Right lobe of liver (tissue), 6 donors: Measurements from ENCODE around the gene ZNF771. TPM values are rescaled to one million over a fixed set of nuclear protein-coding genes. Genes with fewer than 3 reads are reported as not detected.

Source experiments
- ATAC-seq, 4 donors: fragments of 200-7000 bp; cut with Tn5 transposase; one replicate each; pipeline ENCODE4 v1.9.1; 2020; ENCODE audit warnings: mild to moderate bottlenecking in 4 of 4, moderate library complexity in 4 of 4
- DNase-seq, 3 donors: peaks; one replicate each; pipeline ENCODE4 v3.0.0-alpha.2; 2020
- H3K27ac ChIP-seq, 3 donors: fragments of 200-600 bp; one replicate each; pipeline ENCODE4 v1.8.0; 2022
- H3K27me3 ChIP-seq, 2 donors: fragments of 200-600 bp; one replicate each; pipeline ENCODE4 v1.8.0; 2022
- H3K36me3 ChIP-seq, 4 donors: fragments of 200-600 bp; sonication (generic) in 1 of 4; one replicate each; pipeline versions ENCODE4 v1.5.1 to v1.8.0; 2017 to 2022; ENCODE audit warnings: control low read depth in 1 of 4
- H3K4me1 ChIP-seq, 4 donors: fragments of 200-600 bp; sonication (generic) in 1 of 4; one replicate each; pipeline versions ENCODE4 v1.5.1 to v1.8.0; 2017 to 2022; ENCODE audit warnings: control low read depth in 1 of 4
- H3K4me3 ChIP-seq, 3 donors: fragments of 200-600 bp; one replicate each; pipeline ENCODE4 v1.8.0; 2022
- H3K9me3 ChIP-seq, 4 donors: fragments of 200-600 bp; sonication (generic) in 1 of 4; one replicate each; pipeline versions ENCODE4 v1.5.1 to v1.8.0; 2017 to 2022; ENCODE audit warnings: control low read depth in 1 of 4
- POLR2A ChIP-seq: fragments of 450-650 bp; IDR thresholded peaks from one replicate; pipeline ENCODE4 v1.6.1; 2017; ENCODE audit warnings: antibody characterized with exemption, mild to moderate bottlenecking
- WGBS: methylation state at CpG from one replicate; pipeline ENCODE4 v1.1.6; 2018; ENCODE audit warnings: low coverage, low lambda C conversion rate; ENCODE audit not compliant: insufficient coverage; ENCODE audit errors: missing lambda C conversion rate; 5-methylcytosine and 5-hydroxymethylcytosine counted together
- intact Hi-C, 2 donors: fragments of 100-400 bp; cut with DNase I; formaldehyde crosslinking; loops; one replicate each; pipeline versions ENCODE4 v1.11.2 to v1.14.1; 2022
- total RNA-seq, 6 experiments: library from RNA; depleted of rRNA in 2 of 6; stranded (reverse); fragments of >200 nt in 2 of 6; fragmentation: NEBNext Ultra II Directional in 3 of 6; extraction: Animal tissue kit (Norgen Biotek cat#: 25700) in 3 of 6; gene quantifications; one replicate each; pipeline versions ENCODE4 v1.1.0 to v1.2.4, GENCODE V29; 2016 to 2023
- TF ChIP-seq, protein P1 (sequence below), 4 donors: fragments of 200-600 bp in 3 of 4; fragments of 450-650 bp in 1 of 4; IDR thresholded peaks; one replicate each; pipeline versions ENCODE4 v1.5.1 to v1.8.0; 2016 to 2022; ENCODE audit warnings: antibody characterized with exemption in 4 of 4, mild to moderate bottlenecking in 2 of 4
- donor health status: DM: no; HTN: yes; CAD: no.
- donor health status: DM: no; HTN: no; CAD: no.
- donor health status: DM: no; HTN: no; CAD: no.
- donor health status: DM: no; HTN: yes; CAD: no.
- donor health status: DM: no; HTN: yes; CAD: no.

The ZNF771 gene
- total RNA-seq, 6 experiments from 2014 or later, result 3.9 to 11.3 (median 9.6) TPM

DNA sequence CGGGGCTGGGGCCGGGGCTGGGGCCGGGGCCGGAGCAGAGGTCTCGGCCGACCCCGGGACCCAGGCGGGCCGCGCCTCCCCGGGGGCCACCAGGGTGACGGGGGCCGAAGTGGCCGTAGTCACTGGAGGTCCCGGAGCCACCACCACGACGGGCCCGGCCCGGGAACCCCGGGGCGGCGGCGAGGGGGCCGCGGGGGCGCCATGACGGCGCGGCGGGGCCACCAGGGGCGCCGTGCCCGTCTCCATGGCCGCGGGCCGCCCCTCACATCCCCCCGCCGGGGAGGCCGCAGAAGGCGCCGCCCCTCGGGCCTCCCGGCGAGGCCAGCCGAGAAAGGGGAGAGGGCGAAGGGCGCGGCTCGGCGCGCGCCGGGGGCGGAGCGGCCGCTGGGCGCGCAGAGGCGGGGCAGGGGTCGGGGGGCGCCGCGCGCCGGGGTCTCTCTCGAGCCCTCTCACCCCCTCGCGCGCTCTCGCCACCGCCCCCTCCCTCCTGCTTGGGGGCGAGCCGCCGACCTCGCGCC, 37.4 kb upstream of the ZNF771 start:
- DNase-seq, result no peak
- peak overlapping the region; percentile 56 to 85 (median 65) for H3K27ac ChIP-seq
- intact Hi-C loops, result no loop called here
- H3K36me3 ChIP-seq, result peaks cover 0 to 10% (median 4%) of the 10 kb centered on the region in 4 donors
- peaks cover 0 to 29% (median 7%) of the 10 kb centered on the region in 4 donors for H3K4me1 ChIP-seq
- no peak for ATAC-seq
- H3K27me3 ChIP-seq, result no peaks in the 10 kb centered on the region
- H3K4me3 ChIP-seq, result peak overlapping the region; percentile 59 to 90 (median 79)
- H3K9me3 ChIP-seq, result no peaks in the 10 kb centered on the region
- WGBS, result no CpG with 5 or more reads among the region's 76 CpGs
- TF ChIP-seq, protein P1, sequence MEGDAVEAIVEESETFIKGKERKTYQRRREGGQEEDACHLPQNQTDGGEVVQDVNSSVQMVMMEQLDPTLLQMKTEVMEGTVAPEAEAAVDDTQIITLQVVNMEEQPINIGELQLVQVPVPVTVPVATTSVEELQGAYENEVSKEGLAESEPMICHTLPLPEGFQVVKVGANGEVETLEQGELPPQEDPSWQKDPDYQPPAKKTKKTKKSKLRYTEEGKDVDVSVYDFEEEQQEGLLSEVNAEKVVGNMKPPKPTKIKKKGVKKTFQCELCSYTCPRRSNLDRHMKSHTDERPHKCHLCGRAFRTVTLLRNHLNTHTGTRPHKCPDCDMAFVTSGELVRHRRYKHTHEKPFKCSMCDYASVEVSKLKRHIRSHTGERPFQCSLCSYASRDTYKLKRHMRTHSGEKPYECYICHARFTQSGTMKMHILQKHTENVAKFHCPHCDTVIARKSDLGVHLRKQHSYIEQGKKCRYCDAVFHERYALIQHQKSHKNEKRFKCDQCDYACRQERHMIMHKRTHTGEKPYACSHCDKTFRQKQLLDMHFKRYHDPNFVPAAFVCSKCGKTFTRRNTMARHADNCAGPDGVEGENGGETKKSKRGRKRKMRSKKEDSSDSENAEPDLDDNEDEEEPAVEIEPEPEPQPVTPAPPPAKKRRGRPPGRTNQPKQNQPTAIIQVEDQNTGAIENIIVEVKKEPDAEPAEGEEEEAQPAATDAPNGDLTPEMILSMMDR (IDR thresholded peaks at IDR 0.05), result no peak
- peak; percentile 73 for TF ChIP-seq POLR2A

DNA sequence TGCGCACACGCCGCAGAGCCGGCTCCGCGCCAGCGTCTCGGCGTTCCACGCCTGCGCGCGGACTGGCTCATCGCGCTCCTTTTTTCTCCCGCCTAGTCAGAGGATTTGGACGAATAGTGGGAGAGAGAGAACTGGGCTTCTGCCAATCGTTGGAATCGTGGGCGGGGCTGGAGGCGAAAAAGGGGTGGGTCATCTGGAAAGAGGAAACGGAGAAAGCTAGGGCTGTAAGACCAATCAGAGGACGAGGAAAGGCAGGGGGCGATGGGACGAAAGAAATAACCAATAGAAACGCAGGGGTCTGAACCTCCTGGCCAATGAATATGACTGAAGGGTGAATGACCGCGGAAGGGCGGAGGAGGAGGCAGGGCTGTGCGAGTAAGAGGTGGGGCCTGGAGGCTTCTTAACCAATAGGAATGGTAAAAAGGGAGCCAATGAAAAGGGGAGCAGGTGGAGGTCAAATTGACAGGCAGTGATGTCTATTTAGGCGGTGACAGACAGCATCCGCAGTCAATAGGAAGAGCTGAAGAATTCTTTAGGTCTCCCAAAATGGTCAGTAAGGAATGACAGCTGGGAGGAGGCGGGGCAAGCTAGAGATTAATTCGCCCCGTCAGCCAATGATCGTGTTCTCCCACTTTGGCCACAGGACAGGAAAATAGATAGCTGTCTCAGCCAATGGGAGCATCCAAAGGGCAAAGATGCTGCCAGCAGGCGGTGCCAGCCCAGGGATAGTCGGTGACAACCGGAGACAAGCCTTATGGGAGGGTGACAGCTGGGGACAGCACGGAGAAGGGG, 36.8 kb upstream of the ZNF771 start, which contains the start of gene TBC1D10B:
TBC1D10B (minus strand) TSS at position 39 of the 792 bp plus-strand sequence. CDS start 311 bp downstream, outside the sequence.
- DNase-seq (peak; percentile 95 to 99 (median 97)), ATAC-seq (peak; percentile 79 to 92 (median 86))
- H3K4me3 ChIP-seq, result peak within 1 kb of the TSS; percentile 59 to 90 (median 79)
- TF ChIP-seq, protein P1 (IDR thresholded peaks at IDR 0.05), result peak; percentile 13 to 43 (median 26)
- TF ChIP-seq POLR2A, result peak; percentile 81
- peaks cover 0 to 29% (median 7%) of the 10 kb centered on the region in 4 donors for H3K4me1 ChIP-seq
- intact Hi-C loops, result no loop called here
- peak within 1 kb of the TSS; percentile 65 to 90 (median 87) for H3K27ac ChIP-seq
- no peaks in the 10 kb centered on the region for H3K27me3 ChIP-seq
- under 1% methylated on average over 27 of the region's 40 CpGs for WGBS
- H3K9me3 ChIP-seq, result no peaks in the 10 kb centered on the region
- H3K36me3 ChIP-seq, result peaks cover 0 to 5% (median under 1%) of the 10 kb centered on the region in 4 donors

DNA sequence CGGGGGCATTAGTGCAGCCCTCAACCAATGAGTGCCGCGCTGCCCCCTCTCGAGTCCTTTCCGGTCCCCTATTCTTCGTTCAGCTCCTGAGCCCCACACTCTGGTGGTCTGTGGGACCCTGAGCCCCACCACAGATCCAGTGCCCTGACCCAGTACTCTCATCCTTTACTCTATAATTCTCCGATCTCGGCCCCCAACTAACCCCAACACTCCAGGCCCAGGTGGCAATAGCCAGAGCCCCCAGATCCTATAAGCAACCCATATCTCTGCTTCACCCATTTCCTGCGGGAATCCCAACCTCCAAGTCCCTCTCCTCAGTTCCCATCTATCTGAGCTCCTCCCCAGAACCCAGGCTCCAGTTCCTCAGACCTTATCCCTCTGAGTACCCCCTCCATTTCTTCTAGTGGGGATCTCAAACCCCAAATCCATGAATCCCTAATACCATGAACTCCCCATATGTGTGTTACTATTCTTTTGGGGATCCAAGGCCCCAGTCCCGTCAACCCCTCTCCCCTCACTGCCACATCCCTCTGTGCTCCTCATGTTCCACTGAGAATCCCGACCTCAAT, 36.1 kb upstream of the ZNF771 start:
- H3K4me3 ChIP-seq, result peak overlapping the region; percentile 14 to 55 (median 41)
- ATAC-seq, result no peak
- no peaks in the 10 kb centered on the region for H3K9me3 ChIP-seq
- H3K27me3 ChIP-seq, result no peaks in the 10 kb centered on the region
- H3K4me1 ChIP-seq, result peaks cover 0 to 29% (median 7%) of the 10 kb centered on the region in 4 donors
- intact Hi-C loops, result no loop called here
- no peaks in the 10 kb centered on the region for H3K36me3 ChIP-seq
- 46% methylated on average over 5 of the region's 11 CpGs for WGBS
- no peak for TF ChIP-seq POLR2A
- TF ChIP-seq, protein P1 (IDR thresholded peaks at IDR 0.05), result no peak
- no peak for DNase-seq
- H3K27ac ChIP-seq, result peak overlapping the region; percentile 59 to 90 (median 87)

DNA sequence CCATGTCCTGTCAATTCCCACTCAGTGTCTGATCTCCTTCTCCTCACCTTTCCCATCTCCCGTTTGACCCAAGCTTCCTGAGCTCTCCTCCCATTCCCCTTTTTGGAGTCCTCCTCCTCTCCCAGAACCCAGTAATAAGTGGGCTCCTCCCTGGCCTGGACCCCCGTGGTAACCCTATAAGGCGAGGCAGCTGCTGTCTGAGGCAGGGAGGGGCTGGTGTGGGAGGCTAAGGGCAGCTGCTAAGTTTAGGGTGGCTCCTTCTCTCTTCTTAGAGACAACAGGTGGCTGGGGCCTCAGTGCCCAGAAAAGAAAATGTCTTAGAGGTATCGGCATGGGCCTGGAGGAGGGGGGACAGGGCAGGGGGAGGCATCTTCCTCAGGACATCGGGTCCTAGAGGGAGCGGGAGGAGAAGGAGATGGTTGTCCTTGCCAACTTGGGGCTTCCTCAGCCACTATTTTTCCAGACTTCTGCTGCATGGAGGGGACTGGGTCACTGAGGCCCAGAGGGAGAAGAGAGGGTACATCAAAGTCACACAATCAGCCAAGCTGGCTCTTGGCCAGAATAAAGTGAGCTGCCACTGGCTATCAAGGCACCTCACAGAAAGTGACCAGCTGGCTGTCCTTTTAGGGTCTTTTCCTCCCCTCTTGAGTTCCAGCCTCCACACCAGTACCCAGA, 35.2 kb upstream of the ZNF771 start:
- intact Hi-C loops, result no loop called here
- Histone ChIP-seq H3K9me3 (no peaks in the 10 kb centered on the region), H3K36me3 (no peaks in the 10 kb centered on the region), H3K4me1 (peaks cover 0 to 25% (median 7%) of the 10 kb centered on the region in 4 donors), H3K4me3 (no peak overlapping the region), H3K27ac (no peak overlapping the region), H3K27me3 (no peaks in the 10 kb centered on the region)
- TF ChIP-seq POLR2A, result no peak
- TF ChIP-seq, protein P1 (IDR thresholded peaks at IDR 0.05), result no peak
- WGBS, result 75% methylated on average over 4 of the region's 6 CpGs
- DNase-seq (no peak), ATAC-seq (no peak)
